Measurements from ENCODE around the gene TBX5.

The TBX5 gene

GRCh38 chr12:114316076-114316475, 89.9 kb downstream of the TBX5 start:
- no peak for DNase-seq

GRCh38 chr12:114314974-114315720, 90.8 kb downstream of the TBX5 start:
- no peak for DNase-seq

GRCh38 chr12:114314403-114314802, 91.5 kb downstream of the TBX5 start:
- DNase-seq: no peak

GRCh38 chr12:114313910-114314309, 92.0 kb downstream of the TBX5 start:
- no peak for DNase-seq

- no peak for DNase-seq
These were observed 94.0 kb downstream of the TBX5 start for GRCh38 chr12:114311974-114312373.

- no peak for DNase-seq
These were observed 99.3 kb downstream of the TBX5 start for GRCh38 chr12:114306646-114307045.

- no peak for DNase-seq
These were observed 100.5 kb downstream of the TBX5 start for GRCh38 chr12:114305446-114305845.
